H4 (cell line): ENCODE data around the gene SLC27A1. TPM values are rescaled to one million over a fixed set of nuclear protein-coding genes. Genes with fewer than 3 reads are reported as not detected.
"Not testable (repeated sequence)": the region's sequence is repeated elsewhere in the genome, so short reads cannot be mapped to it uniquely, and the experiment has no call there.

Source experiments
- DNase-seq: peaks from one replicate; pipeline ENCODE4 v3.0.0-alpha.2; 2015; ENCODE audit warnings: low spot score
- total RNA-seq: library from RNA; depleted of rRNA; stranded (reverse); fragments of >200 nt; shearing (Covaris generic); gene quantifications from 2 replicates; pipeline ENCODE4 v1.2.3, GENCODE V29; 2014

SLC27A1 gene
- total RNA-seq, 1 experiment from 2014 or later, result 3.6 TPM

DNA sequence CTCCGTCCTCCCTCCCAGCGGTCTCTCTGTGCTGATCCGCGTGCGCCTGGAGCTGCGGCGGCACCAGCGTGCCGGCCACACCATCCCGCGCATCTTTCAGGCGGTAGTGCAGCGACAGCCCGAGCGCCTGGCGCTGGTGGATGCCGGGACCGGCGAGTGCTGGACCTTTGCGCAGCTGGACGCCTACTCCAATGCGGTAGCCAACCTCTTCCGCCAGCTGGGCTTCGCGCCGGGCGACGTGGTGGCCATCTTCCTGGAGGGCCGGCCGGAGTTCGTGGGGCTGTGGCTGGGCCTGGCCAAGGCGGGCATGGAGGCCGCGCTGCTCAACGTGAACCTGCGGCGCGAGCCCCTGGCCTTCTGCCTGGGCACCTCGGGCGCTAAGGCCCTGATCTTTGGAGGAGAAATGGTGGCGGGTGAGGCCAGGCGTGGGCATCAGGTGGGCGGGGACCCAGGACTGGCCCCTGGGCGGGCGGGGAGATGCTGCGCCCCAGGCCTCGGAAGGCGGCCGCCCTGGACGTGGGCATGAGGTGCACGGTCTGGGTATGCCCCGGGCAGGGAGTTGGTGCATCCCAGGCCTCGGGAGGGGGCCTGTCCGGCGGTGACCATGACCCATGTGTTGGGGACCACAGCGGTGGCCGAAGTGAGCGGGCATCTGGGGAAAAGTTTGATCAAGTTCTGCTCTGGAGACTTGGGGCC is 16.4 kb downstream of the SLC27A1 start:
- no peak for DNase-seq

DNA sequence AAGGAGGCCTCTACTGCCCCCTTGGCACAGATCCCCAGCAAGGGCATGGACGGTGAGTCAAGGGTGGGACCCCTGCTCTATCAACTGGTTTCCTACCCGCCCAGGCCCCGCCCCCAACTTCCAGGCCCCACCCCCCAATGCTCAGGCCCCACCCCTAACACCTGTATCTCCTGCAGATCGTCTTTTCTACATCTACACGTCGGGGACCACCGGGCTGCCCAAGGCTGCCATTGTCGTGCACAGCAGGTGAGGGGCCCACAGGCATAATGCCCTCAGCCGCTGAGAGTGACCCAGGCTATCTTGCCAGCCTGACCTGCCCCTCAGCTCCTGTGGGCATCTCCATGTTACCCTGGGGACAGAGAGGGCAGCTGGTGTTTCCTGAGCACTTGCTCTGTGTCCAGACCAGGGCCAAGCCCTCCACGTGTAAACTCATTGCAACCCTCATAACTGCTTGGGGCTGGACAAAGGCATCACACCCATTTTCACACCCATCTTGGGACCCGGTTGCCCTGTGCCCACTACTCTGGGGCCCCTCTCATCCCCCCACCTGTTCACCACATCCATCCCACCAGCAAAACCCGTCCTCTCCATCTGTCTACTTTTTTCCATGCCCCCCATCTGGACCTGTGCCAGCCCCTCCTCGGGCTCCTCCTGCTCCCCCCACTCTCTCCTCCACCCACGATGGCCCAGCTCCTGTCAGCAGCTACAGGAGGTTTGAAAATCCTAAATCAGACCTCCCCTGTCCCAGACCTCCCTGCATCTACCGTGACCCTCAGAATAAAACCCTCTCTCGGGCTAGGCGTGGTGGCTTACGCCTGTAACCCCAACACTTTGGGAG is 17.2 kb downstream of the SLC27A1 start:
- DNase-seq, result no peak

DNA sequence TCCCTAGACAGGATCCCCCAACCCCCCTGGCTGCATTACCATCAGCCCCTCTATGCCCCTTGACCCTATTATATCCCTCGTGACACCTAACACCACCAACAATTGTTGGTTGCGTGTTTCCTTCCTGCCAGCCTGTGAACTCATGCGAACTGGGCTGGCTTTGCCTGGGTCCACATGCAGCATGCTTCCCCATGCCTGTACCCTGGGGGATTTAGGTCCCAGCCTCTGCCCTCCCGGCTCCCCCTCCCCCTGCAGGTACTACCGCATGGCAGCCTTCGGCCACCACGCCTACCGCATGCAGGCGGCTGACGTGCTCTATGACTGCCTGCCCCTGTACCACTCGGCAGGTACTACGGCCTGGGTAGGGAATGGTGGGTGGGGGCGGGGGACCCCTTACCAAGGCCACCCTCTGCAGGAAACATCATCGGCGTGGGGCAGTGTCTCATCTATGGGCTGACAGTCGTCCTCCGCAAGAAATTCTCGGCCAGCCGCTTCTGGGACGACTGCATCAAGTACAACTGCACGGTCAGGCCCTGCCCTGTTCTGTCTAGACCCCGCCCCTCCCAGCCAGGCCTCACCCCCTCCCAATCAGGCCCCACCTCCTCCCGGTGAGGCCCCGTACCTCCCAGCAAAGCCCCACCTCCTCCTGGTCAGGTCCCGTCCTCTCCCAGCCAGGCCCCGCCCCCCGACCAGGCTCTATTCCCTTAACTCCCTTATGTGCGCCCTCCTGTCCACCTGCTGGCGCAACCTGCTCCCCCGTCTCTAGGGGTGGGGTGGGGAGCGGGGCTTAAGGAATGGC is 18.5 kb downstream of the SLC27A1 start:
- DNase-seq, result peak; percentile 59

DNA sequence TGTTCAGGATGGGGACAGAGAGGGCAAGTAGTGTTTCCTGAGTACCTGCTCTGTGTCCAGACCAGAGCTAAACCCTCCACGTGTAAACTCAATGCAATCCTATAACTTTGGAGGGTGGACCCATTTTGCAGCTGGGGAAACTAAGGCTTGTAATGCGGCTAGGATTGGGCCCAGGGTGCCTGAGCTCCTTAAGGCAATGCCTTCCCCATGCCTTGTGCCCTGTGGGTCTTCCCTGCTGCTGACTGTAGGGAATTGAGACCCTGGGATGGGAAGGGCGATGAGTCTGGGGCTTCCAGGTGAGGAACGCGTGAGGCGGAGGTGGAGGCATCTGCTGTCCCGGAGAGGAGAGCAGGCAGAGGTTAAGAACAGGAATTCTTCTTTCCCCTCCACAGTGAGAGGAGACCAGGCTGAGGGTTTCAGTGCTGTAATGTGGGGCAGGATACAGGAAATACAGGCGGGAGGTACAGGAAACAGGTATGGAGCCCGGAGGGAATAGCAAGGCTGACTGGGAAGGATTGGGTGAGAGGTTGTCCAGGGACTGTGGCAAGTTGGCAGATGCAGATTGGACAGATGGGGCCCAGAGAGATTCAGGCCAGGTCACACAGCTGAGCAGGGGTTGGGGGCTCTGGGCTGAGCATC is 19.2 kb downstream of the SLC27A1 start:
- DNase-seq, result no peak

DNA sequence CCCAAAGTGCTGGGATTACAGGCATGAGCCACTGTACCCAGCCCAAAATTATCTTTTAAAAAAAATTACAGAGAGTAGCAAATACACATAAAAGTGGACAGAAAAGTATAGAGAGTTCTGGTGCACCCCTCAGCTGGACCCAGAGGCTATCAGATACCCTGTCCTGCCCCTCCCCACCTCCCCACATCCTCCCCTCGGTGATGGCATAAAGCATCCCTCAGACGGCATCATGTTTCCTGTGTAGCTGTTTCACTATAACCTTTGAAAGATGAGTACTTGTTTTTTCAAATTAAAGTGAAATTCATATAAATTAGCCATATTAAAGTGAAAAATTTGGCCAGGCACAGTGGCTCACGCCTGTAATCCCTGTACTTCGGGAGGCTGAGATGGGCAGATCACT is 20.1 kb downstream of the SLC27A1 start:
- no peak for DNase-seq

DNA sequence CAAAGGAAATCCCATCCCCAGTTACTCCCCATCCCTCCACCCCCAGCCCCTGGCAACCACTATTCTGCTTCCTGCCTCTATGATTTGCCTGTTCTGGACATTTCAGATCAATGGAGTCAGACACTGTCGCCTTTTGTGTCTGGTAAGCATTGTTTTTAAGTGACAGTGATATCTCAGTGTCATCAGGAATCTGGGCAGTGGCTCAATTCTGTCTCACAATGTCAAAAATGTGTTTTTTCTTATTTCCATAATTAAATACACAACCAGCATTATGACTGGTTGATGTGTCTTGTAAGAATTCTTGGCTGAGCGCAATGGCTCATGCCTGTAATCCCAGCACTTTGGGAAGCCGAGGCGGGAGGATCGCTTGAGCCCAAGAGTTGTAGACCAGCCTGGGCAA is 21.0 kb downstream of the SLC27A1 start:
- no peak for DNase-seq

DNA sequence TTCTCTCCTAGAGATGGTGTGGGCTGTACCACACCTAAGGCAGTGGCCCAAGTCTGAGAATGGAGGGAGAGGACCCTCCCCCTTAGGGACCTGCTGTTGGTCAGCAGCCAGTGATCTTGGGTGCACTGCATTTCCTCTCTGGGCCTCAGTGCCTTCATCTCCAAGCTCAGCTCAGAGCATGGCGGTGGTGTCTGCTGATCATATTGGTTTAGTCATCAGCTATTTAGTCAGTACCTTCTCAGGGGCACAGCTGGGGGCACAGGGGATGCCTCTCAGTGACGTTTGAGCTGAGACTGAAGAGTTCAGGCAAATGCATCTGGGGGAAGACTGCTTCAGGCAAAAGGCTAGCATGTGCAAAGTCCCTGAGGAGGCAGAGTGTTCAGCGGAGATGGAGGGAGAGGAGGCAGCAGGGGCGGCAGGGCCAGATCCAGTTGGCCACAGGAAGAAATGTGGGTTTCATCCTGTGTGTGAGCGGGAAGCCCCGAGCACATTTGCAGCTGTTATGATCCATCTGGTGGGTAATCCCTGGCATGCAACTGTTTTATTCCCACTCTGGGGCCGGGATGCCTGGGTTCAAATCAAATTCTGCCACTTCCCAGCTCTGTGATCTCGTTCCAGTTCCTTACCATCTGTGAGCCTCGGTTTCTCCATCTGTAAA is 25.4 kb downstream of the SLC27A1 start:
- DNase-seq, result no peak

DNA sequence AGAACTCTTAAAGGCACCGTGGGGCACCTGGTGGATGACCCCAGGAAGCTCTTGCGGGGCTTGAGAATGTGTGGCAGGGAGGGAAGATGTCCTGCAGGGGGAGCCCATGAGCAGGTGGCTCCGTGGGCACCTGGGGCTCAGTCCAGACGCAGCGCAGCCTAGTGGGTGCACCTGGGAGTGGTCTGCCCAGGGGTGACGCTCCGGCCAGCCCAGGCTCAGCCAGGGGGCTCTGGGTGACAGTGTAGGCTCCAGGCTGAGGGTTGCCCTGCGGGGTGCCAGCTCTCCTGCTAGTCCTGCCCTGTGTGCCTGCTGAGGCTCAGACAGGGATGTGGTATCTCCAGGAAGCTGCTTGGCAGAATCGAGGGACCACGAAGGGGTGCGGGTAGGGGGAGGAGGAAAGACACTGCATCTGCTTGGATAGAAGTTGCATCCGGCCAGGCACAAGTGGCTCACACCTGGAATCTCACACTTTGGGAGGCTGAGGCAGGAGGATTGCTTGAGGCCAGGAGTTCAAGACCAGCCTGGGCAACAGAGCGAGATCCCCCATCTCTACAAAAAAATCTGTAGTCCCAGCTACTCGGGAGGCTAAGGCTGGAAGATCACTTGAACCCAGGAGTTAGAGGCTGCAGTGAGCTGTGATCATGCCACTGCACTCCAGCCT is 26.1 kb downstream of the SLC27A1 start:
- peak; percentile 72 for DNase-seq

DNA sequence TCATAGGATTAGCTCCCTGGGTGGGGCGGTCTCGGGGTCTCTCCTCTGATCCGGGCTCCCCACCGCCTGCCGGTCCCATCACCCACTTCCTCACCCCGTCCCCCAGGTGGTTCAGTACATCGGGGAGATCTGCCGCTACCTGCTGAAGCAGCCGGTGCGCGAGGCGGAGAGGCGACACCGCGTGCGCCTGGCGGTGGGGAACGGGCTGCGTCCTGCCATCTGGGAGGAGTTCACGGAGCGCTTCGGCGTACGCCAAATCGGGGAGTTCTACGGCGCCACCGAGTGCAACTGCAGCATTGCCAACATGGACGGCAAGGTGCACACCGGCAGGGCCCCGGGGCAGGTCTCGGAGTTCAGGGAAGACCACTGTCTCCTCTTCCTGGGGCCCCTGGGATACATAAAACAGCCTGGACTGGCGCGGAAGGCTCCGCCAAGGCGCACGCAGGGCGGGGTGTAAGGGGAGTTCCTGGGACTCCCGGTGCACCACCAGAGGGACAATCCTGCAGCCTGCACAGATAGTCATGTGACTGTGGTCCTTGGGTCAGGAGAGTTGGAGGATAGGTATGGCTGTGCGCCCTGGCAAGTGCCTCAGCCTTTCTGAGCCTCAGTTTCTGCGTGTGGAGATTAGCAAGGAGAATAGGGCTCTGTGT is 26.9 kb downstream of the SLC27A1 start:
- no peak for DNase-seq

DNA sequence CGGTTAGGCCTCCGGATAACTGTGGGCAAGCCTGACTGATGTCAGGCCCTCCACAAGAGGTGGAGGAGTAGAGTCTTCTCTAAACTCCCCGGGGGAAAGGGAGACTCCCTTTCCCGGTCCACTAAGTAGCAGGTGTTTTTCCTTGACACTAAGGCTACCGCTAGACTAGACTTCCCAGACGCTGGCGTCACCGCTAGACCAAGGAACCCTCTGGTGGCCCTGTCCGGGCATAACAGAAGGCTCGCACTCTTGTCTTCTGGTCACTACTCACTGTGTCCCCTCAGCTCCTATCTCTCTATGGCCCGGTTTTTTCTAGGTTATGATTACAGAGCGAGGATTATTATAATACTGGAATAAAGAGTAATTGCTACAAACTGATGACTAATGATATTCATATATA is 28.7 kb downstream of the SLC27A1 start:
- not testable (repeated sequence) for DNase-seq

DNA sequence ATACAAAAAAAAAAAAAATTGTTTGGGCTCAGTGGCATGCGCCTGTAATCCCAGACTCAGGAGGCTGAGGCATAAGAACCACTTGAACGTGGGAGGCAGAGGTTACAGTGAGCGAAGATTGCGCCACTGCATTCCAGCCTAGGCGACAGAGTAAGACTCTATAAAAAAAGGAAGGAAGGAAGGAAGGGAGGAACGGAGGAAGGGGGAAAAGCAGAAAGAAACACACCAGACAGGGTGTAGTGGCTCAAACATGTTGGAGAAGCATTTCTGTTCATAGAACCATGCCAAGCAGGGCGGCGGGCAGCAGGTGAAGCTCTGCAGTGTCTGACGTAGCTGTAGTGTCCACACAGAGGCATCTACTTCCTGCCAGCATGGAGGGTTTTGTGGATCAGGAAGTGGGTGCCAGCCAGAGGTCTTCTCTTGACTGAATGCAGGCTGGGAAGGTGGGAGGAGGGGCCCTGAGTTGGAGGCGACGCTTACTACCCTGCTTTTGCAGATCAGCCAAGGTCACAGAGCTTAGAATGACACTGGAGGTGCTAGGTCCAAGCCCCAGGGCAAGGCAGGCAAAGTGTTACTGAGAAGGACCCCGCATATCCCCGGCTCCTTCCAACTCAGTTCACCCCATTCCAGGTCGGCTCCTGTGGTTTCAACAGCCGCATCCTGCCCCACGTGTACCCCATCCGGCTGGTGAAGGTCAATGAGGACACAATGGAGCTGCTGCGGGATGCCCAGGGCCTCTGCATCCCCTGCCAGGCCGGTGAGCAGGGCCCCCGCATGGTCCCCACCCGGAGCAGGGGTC is 29.5 kb downstream of the SLC27A1 start:
- no peak for DNase-seq

DNA sequence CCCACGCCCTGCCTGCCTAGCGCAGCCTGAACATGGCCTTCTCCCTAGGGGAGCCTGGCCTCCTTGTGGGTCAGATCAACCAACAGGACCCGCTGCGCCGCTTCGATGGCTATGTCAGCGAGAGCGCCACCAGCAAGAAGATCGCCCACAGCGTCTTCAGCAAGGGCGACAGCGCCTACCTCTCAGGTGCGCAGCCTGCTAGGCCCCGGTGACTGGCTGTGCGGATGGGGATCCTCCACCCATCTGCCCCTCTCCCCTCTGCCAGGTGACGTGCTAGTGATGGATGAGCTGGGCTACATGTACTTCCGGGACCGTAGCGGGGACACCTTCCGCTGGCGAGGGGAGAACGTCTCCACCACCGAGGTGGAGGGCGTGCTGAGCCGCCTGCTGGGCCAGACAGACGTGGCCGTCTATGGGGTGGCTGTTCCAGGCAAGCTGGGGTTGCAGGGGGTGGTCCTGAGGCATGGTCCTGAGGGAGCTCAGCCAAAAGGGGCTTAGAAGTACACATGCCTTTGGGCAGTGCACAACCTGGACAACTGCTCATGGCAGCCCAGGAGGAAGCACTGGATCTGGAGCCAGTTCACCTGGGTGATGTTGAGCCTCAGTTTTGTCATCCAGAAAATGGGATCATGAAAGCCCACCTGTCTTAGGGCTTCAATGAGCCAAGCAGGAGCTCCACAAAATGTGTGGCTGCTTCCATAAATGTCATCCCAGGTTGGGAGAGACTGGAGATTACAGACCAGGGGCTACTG is 30.3 kb downstream of the SLC27A1 start:
- DNase-seq, result no peak

DNA sequence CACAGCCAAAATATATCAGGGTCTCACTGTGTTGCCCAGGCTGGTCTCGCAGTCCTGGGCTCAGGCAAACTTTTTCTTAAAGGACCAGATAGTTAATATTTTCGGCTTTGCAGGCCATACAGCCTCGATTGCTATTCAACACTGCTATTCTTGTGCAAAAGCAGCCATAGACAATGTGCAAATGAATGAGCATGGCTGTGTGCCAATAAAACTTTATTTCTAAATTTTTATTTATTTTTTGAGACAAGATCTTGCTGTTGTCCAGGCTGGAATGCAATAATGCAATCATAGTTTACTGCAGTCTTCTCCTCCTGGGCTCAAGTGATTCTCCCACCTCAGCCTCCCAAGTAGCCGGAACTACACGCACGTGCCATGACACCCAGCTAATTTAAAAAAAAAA is 32.9 kb downstream of the SLC27A1 start:
- DNase-seq, result no peak

DNA sequence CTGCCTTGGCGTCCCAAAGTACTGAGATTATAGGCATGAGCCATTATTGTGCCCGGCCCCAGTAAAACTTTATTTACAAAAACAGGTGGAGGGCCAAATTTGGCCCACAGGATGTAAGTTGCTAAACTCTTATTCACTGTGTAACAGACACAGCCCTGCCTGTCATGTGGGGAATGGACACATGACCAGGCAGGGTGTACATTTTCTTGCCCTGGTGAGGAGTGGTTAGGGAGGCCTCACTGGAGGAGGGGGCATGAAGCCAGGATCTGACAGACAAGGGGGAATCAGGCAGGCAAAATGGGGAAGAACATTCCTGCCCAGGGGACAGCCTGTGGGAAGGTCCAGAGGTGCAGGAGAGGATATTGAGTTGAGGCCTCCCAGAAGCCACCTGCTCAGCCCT is 33.7 kb downstream of the SLC27A1 start:
- DNase-seq, result no peak

DNA sequence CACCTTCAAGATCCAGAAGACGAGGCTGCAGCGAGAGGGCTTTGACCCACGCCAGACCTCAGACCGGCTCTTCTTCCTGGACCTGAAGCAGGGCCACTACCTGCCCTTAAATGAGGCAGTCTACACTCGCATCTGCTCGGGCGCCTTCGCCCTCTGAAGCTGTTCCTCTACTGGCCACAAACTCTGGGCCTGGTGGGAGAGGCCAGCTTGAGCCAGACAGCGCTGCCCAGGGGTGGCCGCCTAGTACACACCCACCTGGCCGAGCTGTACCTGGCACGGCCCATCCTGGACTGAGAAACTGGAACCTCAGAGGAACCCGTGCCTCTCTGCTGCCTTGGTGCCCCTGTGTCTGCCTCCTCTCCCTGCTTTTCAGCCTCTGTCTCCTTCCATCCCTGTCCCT is 34.1 kb downstream of the SLC27A1 start:
- no peak for DNase-seq

DNA sequence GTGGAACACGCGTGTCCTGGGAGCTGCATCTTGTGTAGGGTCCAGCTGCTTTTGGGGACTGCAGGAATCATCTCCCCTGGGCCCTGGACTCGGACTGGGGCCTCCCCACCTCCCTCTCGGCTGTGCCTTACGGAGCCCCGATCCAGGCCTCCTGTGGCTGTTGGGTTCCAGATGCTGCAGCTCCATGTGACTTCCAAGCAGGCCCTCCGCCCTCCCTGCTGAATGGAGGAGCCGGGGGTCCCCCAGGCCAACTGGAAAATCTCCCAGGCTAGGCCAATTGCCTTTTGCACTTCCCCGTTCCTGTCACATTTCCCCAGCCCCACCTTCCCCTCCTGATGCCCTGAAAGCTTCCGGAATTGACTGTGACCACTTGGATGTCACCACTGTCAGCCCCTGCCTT is 34.9 kb downstream of the SLC27A1 start:
- DNase-seq, result no peak

DNA sequence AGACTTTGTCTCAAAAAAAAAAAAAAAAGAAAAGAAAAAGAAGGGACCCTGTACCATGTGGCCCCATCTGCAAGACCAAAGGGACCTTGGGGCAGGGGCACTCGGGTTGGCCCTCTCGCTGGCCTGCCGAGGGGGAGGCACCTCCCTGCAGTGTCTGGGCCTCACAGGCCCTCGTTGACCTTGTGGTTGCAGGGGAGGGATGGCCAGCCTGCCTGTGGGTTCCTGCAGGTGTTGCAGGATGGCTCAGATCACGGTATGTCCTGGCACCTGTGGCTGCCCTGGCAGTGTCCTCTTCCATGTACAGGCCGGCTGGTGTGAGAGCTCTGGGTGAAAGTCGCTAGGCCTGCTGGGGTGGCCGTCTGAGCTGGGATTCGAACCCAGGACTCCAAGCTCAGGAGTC is 36.4 kb downstream of the SLC27A1 start:
- no peak for DNase-seq

DNA sequence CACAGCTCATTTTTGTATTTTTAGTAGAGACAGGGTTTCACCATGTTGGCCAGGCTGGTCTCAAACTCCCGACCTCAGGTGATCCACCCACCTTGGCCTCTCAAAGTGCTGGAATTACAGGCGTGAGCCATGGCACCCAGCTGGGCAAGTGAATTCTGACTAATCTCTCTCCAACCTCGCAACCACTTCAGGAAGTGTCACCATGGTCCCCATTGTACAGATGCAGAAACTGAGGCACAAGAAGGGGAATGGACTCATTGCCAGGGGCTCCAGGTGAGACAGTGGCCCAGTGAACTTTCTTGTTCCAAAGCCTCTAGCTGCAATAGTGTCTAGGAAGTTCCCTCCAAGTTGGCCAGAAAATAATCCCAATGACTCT is 38.2 kb downstream of the SLC27A1 start:
- DNase-seq, result not testable (repeated sequence)
